ENCODE measurements around the gene ZNF396. TPM values are rescaled to one million over a fixed set of nuclear protein-coding genes. Genes with fewer than 3 reads are reported as not detected.
A peak's percentile ranks its signal among the peaks of the same experiment; 100 is the strongest.

Gene ZNF396
- polyA plus RNA-seq, 4 donors: 1.1 to 2.8 (median 2.3) TPM

DNA sequence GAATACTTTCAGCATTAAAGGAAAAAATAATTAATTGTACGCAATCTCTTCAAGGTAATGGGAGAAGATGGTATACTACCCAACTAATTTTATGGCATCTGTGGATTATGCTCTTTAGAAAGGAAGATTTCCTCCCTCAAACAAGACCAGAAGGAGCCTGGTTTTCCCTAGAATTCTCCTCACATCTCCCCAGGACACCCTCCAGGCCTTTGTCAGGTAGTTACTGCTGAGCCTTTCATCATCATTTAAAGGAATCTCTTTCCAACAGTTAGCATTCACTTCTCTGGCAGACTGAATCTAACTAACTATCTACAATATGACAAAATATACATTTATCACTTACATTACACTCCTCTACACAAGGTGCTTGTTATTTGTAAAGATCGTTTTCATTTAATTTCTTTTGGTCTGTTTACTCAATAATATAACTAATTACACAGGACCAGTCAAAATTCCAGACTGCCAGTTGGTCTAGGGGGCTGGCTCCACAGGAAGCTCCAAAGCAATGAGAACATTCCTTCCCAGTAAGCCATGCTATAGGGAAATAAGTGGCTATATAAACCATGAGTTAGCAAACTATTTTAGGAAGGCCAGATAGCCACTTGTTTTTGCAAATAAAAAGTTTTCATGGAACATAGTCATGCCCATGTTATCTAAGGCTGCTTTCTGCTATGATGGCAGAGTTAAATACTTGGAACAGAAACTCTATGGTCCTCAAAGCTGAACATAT lies 52.0 kb downstream of the ZNF396 start:
- no peak for FAIRE-seq
- no peak for DNase-seq
- H3K4me3 ChIP-seq (ENCODE audit: low read depth in 1 of 3, low read length in 3 of 3): no peak overlapping the region
- H3K4me1 ChIP-seq (ENCODE audit: control insufficient read depth in 3 of 3, insufficient read depth in 2 of 3, low read depth in 1 of 3, low read length in 2 of 3): no peaks in the 10 kb centered on the region
- no peaks in the 10 kb centered on the region for H3K27me3 ChIP-seq (ENCODE audit: control insufficient read depth in 3 of 3, insufficient read depth in 3 of 3, low read length in 3 of 3)
- no peak overlapping the region for H3K27ac ChIP-seq (ENCODE audit: low read depth in 1 of 3, low read length in 2 of 3)
- peaks cover 0 to 3% of the 10 kb centered on the region in 2 donors for H3K9me3 ChIP-seq (ENCODE audit: control insufficient read depth in 2 of 2, insufficient read depth in 1 of 2, low read depth in 1 of 2, low read length in 1 of 2)
- WGBS, 3 donors: 29 to 80% (median 51%) methylated on average over 2 of the region's 2 CpGs
- H3K36me3 ChIP-seq (ENCODE audit: control insufficient read depth in 3 of 3, insufficient read depth in 2 of 3, low read depth in 1 of 3, low read length in 3 of 3): no peaks in the 10 kb centered on the region

DNA sequence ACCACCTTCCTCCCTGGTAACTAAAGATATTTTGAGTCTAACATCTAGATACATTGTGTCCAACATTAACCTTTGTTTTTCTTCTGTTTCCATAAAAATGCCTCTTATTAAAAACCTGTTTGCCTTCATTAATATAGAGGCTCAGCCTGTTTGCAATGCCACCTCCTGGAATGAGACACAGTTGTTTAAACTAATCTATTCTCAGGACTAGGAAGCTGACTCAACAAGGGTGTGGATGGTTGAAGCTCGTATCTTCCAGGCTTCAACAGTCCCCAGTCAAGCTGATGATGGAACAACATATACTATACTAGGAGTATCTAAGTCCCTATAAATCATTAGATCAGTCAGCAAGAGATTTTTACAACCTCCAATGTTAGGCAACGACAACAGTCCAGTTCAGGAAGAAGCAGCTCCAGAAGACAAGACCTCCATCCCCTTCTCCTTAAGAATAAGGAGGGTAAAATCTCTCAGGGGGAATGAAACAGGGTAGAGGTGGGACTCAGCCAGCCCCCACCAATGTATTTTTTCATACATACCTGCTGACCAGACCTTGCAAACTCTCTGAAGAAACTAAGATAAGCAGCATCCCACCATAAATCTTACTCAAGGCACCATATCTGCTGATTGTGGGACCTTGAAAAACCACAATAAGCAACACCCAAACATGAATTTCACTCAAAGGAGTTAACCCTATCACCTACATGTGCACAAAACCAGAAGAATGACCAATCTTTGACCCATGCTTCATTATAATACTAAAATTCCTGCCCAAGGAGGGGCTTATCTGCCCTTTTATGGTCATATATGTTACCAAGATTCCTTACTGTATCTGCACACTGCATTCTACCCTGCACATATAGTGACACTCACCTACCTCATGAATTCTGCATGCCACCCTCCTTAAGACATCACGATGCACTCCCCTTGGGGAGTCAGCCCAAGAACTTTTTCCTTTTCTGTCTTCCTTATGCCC lies 54.4 kb downstream of the ZNF396 start:
- DNase-seq: peak in 1 of 2 donors; percentile 25

More for the DNA sequence above, 54.4 kb downstream of the ZNF396 start:
- Histone ChIP-seq H3K4me3 (ENCODE audit: low read depth in 1 of 3, low read length in 3 of 3) (no peak overlapping the region), H3K4me1 (ENCODE audit: control insufficient read depth in 3 of 3, insufficient read depth in 2 of 3, low read depth in 1 of 3, low read length in 2 of 3) (no peaks in the 10 kb centered on the region), H3K9me3 (ENCODE audit: control insufficient read depth in 2 of 2, insufficient read depth in 1 of 2, low read depth in 1 of 2, low read length in 1 of 2) (no peaks in the 10 kb centered on the region), H3K36me3 (ENCODE audit: control insufficient read depth in 3 of 3, insufficient read depth in 2 of 3, low read depth in 1 of 3, low read length in 3 of 3) (no peaks in the 10 kb centered on the region), H3K27me3 (ENCODE audit: control insufficient read depth in 3 of 3, insufficient read depth in 3 of 3, low read length in 3 of 3) (no peaks in the 10 kb centered on the region), H3K27ac (ENCODE audit: low read depth in 1 of 3, low read length in 2 of 3) (no peak overlapping the region)
- no peak for FAIRE-seq
- 51 to 68% (median 67%) methylated on average over 3 of the region's 3 CpGs for WGBS, 3 donors

Other genes with a start within 250 kb of the ZNF396 start
- 10 to 100 TPM in 2 of 4 donors, 1 to 10 TPM in 2; 5.7 to 39.1 (median 9.2) TPM for gene ZNF397, start 136.3 kb downstream of the ZNF396 start, polyA plus RNA-seq
- gene ZSCAN30, start 87.1 kb downstream of the ZNF396 start, polyA plus RNA-seq: 10 to 100 TPM in 2 of 4 donors, 1 to 10 TPM in 2; 4.8 to 38.3 (median 9.7) TPM
- 10 to 100 TPM; 13.5 to 47.8 (median 14.3) TPM for gene ZNF24, start 32.9 kb downstream of the ZNF396 start, polyA plus RNA-seq
- 10 to 100 TPM; 33.1 to 37.0 (median 35.6) TPM for gene INO80C, start 120.6 kb upstream of the ZNF396 start, polyA plus RNA-seq
- 100 to 1,000 TPM in 1 of 4 donors, 10 to 100 TPM in 3; 18.4 to 178 (median 36.3) TPM for gene GALNT1, start 204.4 kb upstream of the ZNF396 start, polyA plus RNA-seq

Data from small intestine (tissue), 7 donors.